Peyer's patch (tissue), 4 donors: ENCODE data around the gene TEKT3.

Source experiments
- CTCF ChIP-seq, 6 experiments: fragments of 450-650 bp in 4 of 6; fragments of 200-600 bp in 2 of 6; sonication (generic) in 1 of 6; IDR thresholded peaks; one replicate each; pipeline ENCODE4 v1.5.1; 2017 to 2019; ENCODE audit warnings: antibody characterized with exemption in 6 of 6, mild to moderate bottlenecking in 3 of 6, moderate library complexity in 1 of 6
- POLR2A ChIP-seq, 2 donors: fragments of 450-650 bp; IDR thresholded peaks; one replicate each; pipeline ENCODE4 v1.5.1; 2017; ENCODE audit warnings: antibody characterized with exemption in 2 of 2, mild to moderate bottlenecking in 2 of 2, moderate library complexity in 2 of 2

GRCh38 chr17:15303851-15304250, 37.5 kb downstream of the TEKT3 start:
- no peak for TF ChIP-seq CTCF (IDR thresholded peaks at IDR 0.05)
- no peak for TF ChIP-seq POLR2A (IDR thresholded peaks at IDR 0.05)
